Muscle layer of colon (tissue), 2 donors: ENCODE data around the gene FGFR4.

ENCODE experiments used
- H3K27ac ChIP-seq: one replicate; pipeline ENCODE4 v1.7.0; 2013; ENCODE audit warnings: low read depth, mild to moderate bottlenecking, low read length, moderate library complexity
- H3K27me3 ChIP-seq, 2 donors: one replicate each; pipeline ENCODE4 v1.7.0; 2013; ENCODE audit warnings: low read length in 2 of 2, mild to moderate bottlenecking in 2 of 2; ENCODE audit not compliant: insufficient read depth in 2 of 2, control insufficient read depth in 1 of 2
- H3K36me3 ChIP-seq: one replicate; pipeline ENCODE4 v1.7.0; 2013; ENCODE audit warnings: mild to moderate bottlenecking, low read length; ENCODE audit not compliant: insufficient read depth
- H3K4me1 ChIP-seq: one replicate; pipeline ENCODE4 v1.7.0; 2013; ENCODE audit warnings: mild to moderate bottlenecking, low read length; ENCODE audit not compliant: insufficient read depth
- H3K4me3 ChIP-seq, 2 donors: one replicate each; pipeline ENCODE4 v1.7.0; 2013; ENCODE audit warnings: low read length in 2 of 2, low read depth in 1 of 2, mild to moderate bottlenecking in 1 of 2, moderate library complexity in 1 of 2
- H3K9ac ChIP-seq: one replicate; pipeline ENCODE4 v1.7.0; 2013; ENCODE audit warnings: low read length
- H3K9me3 ChIP-seq: one replicate; pipeline ENCODE4 v1.7.0; 2013; ENCODE audit warnings: mild to moderate bottlenecking, low read length
- donor health status: abdominal sarcoma.
- donor health status: Adenocarcinoma of cecum.

FGFR4 gene

GRCh38 chr5:177142098-177142611, 55.4 kb downstream of the FGFR4 start:
- H3K27me3 ChIP-seq: no peaks in the 10 kb centered on the region
- H3K9ac ChIP-seq: no peak overlapping the region
- no peaks in the 10 kb centered on the region for H3K9me3 ChIP-seq
- peaks cover 9% of the 10 kb centered on the region for H3K36me3 ChIP-seq
- peaks cover 27% of the 10 kb centered on the region for H3K4me1 ChIP-seq
- no peak overlapping the region for H3K27ac ChIP-seq
- no peak overlapping the region for H3K4me3 ChIP-seq

GRCh38 chr5:177142778-177143177, 56.1 kb downstream of the FGFR4 start:
- Histone ChIP-seq H3K9me3 (no peaks in the 10 kb centered on the region), H3K27ac (no peak overlapping the region), H3K27me3 (no peaks in the 10 kb centered on the region), H3K4me1 (peaks cover 22% of the 10 kb centered on the region), H3K4me3 (no peak overlapping the region), H3K36me3 (peaks cover 12% of the 10 kb centered on the region), H3K9ac (no peak overlapping the region)

DNA sequence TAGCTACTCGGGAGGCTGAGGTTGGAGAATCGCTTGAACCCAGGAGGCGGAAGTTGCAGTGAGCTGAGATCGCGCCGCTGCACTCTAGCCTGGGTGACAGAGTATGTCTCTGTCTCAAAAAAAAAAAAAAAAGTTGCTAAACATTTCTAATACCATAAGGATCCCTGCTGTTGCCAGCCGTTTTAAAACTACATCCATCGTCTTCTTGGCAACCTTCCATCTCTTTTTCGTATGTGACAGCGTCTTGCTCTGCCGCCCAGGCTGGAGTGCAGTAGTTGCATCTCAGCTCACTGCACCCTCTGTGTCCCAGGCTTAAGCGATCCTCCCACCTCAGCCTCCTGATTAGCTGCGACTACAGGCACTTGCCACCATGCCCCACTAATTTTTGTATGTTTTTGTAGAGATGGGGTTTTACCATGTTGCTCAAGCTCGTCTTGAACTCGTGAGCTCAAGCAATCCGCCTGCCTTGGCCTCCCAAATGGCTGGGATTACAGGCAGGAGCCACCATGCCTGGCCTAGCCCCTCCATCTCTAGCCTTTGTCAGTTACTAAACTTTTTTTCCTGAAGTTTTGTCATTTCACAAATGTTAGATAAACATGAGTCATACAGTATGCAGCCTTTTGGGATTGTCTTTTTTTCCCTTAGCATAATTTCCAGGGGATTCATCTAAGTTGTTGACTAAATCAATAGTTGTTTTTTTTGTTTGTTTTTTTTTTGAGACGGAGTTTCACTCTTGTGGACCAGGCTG, 60.4 kb downstream of the FGFR4 start:
- H3K27ac ChIP-seq: no peak overlapping the region
- no peaks in the 10 kb centered on the region for H3K9me3 ChIP-seq
- H3K4me1 ChIP-seq: peaks cover 9% of the 10 kb centered on the region
- peaks cover 21% of the 10 kb centered on the region for H3K36me3 ChIP-seq
- no peak overlapping the region for H3K4me3 ChIP-seq
- no peak overlapping the region for H3K9ac ChIP-seq
- H3K27me3 ChIP-seq: no peaks in the 10 kb centered on the region
